Naive thymus-derived CD8-positive, alpha-beta T cell (primary cell): ENCODE data around the gene CHMP4A. TPM values are rescaled to one million over a fixed set of nuclear protein-coding genes. Genes with fewer than 3 reads are reported as not detected.
"Not testable (repeated sequence)": the region's sequence is repeated elsewhere in the genome, so short reads cannot be mapped to it uniquely, and the experiment has no call there.

Experiments used
- ATAC-seq, 2 donors: fragments of 150-1000 bp; cut with Tn5 transposase in 1 of 2; sonication (Bioruptor Pico), chemical (Tn5 transposase) in 1 of 2; 1 replicate in 1 of 2; 2 replicates in 1 of 2; pipeline ENCODE4 v1.10.0; 2021; ENCODE audit warnings: mild to moderate bottlenecking in 2 of 2, moderate library complexity in 2 of 2
- POLR2A ChIA-PET: fragments of 350-600 bp; sonication (Branson Sonifier 250); formaldehyde crosslinking; loops from one replicate; lab custom pipeline; 2021; ENCODE audit warnings: antibody characterized with exemption; lab: Charles Lee
- DNase-seq, 10 donors: peaks; one replicate each; pipeline versions ENCODE4 v3.0.0 to v3.0.0-alpha.2; 2020 to 2022
- H3K27ac Mint-ChIP-seq, 10 donors: one replicate each; pipeline ENCODE4 v1.8.0; 2020 to 2022; ENCODE audit warnings: mild to moderate bottlenecking in 10 of 10, mixed read lengths in 10 of 10, moderate library complexity in 4 of 10, inconsistent platforms in 1 of 10
- H3K27me3 Mint-ChIP-seq, 5 donors: one replicate each; pipeline ENCODE4 v1.8.0; 2021 to 2022; ENCODE audit warnings: mixed read lengths in 5 of 5
- H3K36me3 Mint-ChIP-seq, 3 donors: one replicate each; pipeline ENCODE4 v1.8.0; 2020 to 2022; ENCODE audit warnings: mixed read lengths in 3 of 3, mild to moderate bottlenecking in 2 of 3, inconsistent platforms in 1 of 3
- H3K4me1 Mint-ChIP-seq, 4 donors: one replicate each; pipeline ENCODE4 v1.8.0; 2021 to 2022; ENCODE audit warnings: mixed read lengths in 4 of 4
- H3K4me3 Mint-ChIP-seq, 10 donors: one replicate each; pipeline ENCODE4 v1.8.0; 2020 to 2022; ENCODE audit warnings: mild to moderate bottlenecking in 10 of 10, mixed read lengths in 10 of 10, moderate library complexity in 6 of 10, inconsistent platforms in 1 of 10
- H3K9me3 Mint-ChIP-seq, 9 donors: one replicate each; pipeline ENCODE4 v1.8.0; 2020 to 2022; ENCODE audit warnings: mixed read lengths in 9 of 9, mild to moderate bottlenecking in 3 of 9, inconsistent platforms in 1 of 9, moderate library complexity in 1 of 9
- polyA plus RNA-seq, 3 donors: library from polyadenylated mRNA; unstranded; fragments of 300-500 nt; fragmentation: Illumina TruSeq; gene quantifications; one replicate each; pipeline ENCODE4 v1.2.3, GENCODE V29; 2021
- total RNA-seq, 8 experiments: library from RNA in 2 of 8; stranded (reverse) in 2 of 8; gene quantifications; one replicate each; pipeline ENCODE4 v1.2.3 and lab custom pipeline; 2021 to 2026

CHMP4A gene
- total and polyA plus RNA-seq, 5 experiments from 2014 or later: 99.4 to 144 (median 133) TPM

GRCh38 chr14:24232645-24233537 is 19.6 kb upstream of the CHMP4A start, which contains the start of gene GMPR2:
TSS of gene GMPR2 (plus strand) at chr14:24232929. CDS start at chr14:24233254, 325 bp downstream.
- POLR2A ChIA-PET: interaction anchor here (1.1 to 5.4 kb wide), 7 partner anchors 9 to 97 kb away, joined by 3 to 53 read pairs (median 6); partner anchors contain the start of genes CHMP4A, MDP1, PSME1 and RABGGTA

GRCh38 chr14:24232121-24232644 is 18.9 kb upstream of the CHMP4A start, which contains the start of gene NEDD8:
TSS of gene NEDD8 (minus strand) at chr14:24232367. CDS start at chr14:24232267, 100 bp downstream.
- ATAC-seq: peak; percentile 87 to 89
- Mint-ChIP-seq H3K36me3 (peaks cover 11 to 40% (median 13%) of the 10 kb centered on the region in 3 donors), H3K4me1 (peaks cover 16 to 64% (median 57%) of the 10 kb centered on the region in 4 donors)

More at GRCh38 chr14:24232645-24233537, 19.6 kb upstream of the CHMP4A start, which contains the start of gene GMPR2:
- H3K9me3 Mint-ChIP-seq: no peaks in the 10 kb centered on the region
- DNase-seq (peak in 3 of 10 donors; percentile 23 to 34 (median 24)), ATAC-seq (peak; percentile 15 to 41)
- H3K27ac Mint-ChIP-seq: peak within 1 kb of the TSS; percentile 91 to 99 (median 95)
- peaks cover 19 to 67% (median 59%) of the 10 kb centered on the region in 4 donors for H3K4me1 Mint-ChIP-seq
- H3K27me3 Mint-ChIP-seq: no peaks in the 10 kb centered on the region
- peak within 1 kb of the TSS; percentile 87 to 100 (median 98) for H3K4me3 Mint-ChIP-seq
- peaks cover 10 to 40% (median 13%) of the 10 kb centered on the region in 3 donors for H3K36me3 Mint-ChIP-seq

GRCh38 chr14:24231263-24232120 is 18.2 kb upstream of the CHMP4A start:
- Mint-ChIP-seq H3K4me1 (peaks cover 15 to 66% (median 58%) of the 10 kb centered on the region in 4 donors), H3K9me3 (no peaks in the 10 kb centered on the region), H3K27me3 (no peaks in the 10 kb centered on the region), H3K4me3 (peak overlapping the region; percentile 87 to 100 (median 98)), H3K36me3 (peaks cover 4 to 37% (median 10%) of the 10 kb centered on the region in 3 donors), H3K27ac (peak overlapping the region; percentile 91 to 99 (median 95))
- no peak for DNase-seq
- peak; percentile 14 to 32 for ATAC-seq
- POLR2A ChIA-PET: interaction anchor here (1.3 to 5.4 kb wide), 6 partner anchors 8 to 96 kb away, joined by 3 to 53 read pairs (median 8); partner anchors contain the start of genes CHMP4A, MDP1, PSME1 and TINF2

More at GRCh38 chr14:24232121-24232644, 18.9 kb upstream of the CHMP4A start, which contains the start of gene NEDD8:
- H3K9me3 Mint-ChIP-seq: no peaks in the 10 kb centered on the region
- peak; percentile 68 to 94 (median 84) for DNase-seq
- peak within 1 kb of the TSS; percentile 87 to 100 (median 98) for H3K4me3 Mint-ChIP-seq
- H3K27ac Mint-ChIP-seq: peak within 1 kb of the TSS; percentile 91 to 99 (median 95)
- POLR2A ChIA-PET: interaction anchor here (1.2 to 5.4 kb wide), 6 partner anchors 10 to 96 kb away, joined by 4 to 53 read pairs (median 6); partner anchors contain the start of genes CHMP4A, MDP1, PSME1 and RABGGTA
- H3K27me3 Mint-ChIP-seq: no peaks in the 10 kb centered on the region

GRCh38 chr14:24228902-24229301 is 15.6 kb upstream of the CHMP4A start:
- H3K27ac Mint-ChIP-seq: peak overlapping the region in 5 of 10 donors; percentile 21 to 49 (median 35)
- DNase-seq (no peak), ATAC-seq (no peak)
- POLR2A ChIA-PET: interaction anchor here (0.7 to 1.0 kb wide), 2 partner anchors 13 to 208 kb away, joined by 5 read pairs; partner anchors contain the start of gene MDP1
- H3K27me3 Mint-ChIP-seq: no peaks in the 10 kb centered on the region
- peaks cover 0 to 32% (median 4%) of the 10 kb centered on the region in 3 donors for H3K36me3 Mint-ChIP-seq
- no peaks in the 10 kb centered on the region for H3K9me3 Mint-ChIP-seq
- no peak overlapping the region for H3K4me3 Mint-ChIP-seq
- peaks cover 7 to 60% (median 47%) of the 10 kb centered on the region in 4 donors for H3K4me1 Mint-ChIP-seq

- POLR2A ChIA-PET: no interaction called here
- peaks cover 0 to 32% (median 4%) of the 10 kb centered on the region in 3 donors for H3K36me3 Mint-ChIP-seq
- ATAC-seq: no peak
- H3K27me3 Mint-ChIP-seq: no peaks in the 10 kb centered on the region
- no peaks in the 10 kb centered on the region for H3K9me3 Mint-ChIP-seq
- DNase-seq: no peak
- no peak overlapping the region for H3K4me3 Mint-ChIP-seq
- H3K27ac Mint-ChIP-seq: peak overlapping the region in 1 of 10 donors; percentile 57
- H3K4me1 Mint-ChIP-seq: peaks cover 3 to 47% (median 36%) of the 10 kb centered on the region in 4 donors
These were observed 13.2 kb upstream of the CHMP4A start for GRCh38 chr14:24226473-24226872.

- Mint-ChIP-seq H3K4me1 (peaks cover 4 to 38% (median 29%) of the 10 kb centered on the region in 4 donors), H3K27me3 (no peaks in the 10 kb centered on the region), H3K4me3 (peak overlapping the region in 1 of 10 donors; percentile 3), H3K9me3 (no peaks in the 10 kb centered on the region), H3K36me3 (peaks cover 0 to 32% (median 4%) of the 10 kb centered on the region in 3 donors), H3K27ac (peak overlapping the region in 5 of 10 donors; percentile 15 to 87 (median 43))
- POLR2A ChIA-PET: no interaction called here
- DNase-seq (no peak), ATAC-seq (no peak)
These were observed 11.4 kb upstream of the CHMP4A start for GRCh38 chr14:24224618-24225071.

GRCh38 chr14:24222987-24223386 is 9.7 kb upstream of the CHMP4A start:
- peaks cover 7 to 32% (median 24%) of the 10 kb centered on the region in 4 donors for H3K4me1 Mint-ChIP-seq
- not testable (repeated sequence) for H3K4me3 Mint-ChIP-seq, H3K27me3 Mint-ChIP-seq, H3K27ac Mint-ChIP-seq, ATAC-seq, H3K9me3 Mint-ChIP-seq, DNase-seq
- POLR2A ChIA-PET: interaction anchor here (0.6 to 1.0 kb wide), 3 partner anchors 15 to 82 kb away, joined by 3 to 4 read pairs (median 3); partner anchors contain the start of gene EMC9
- peaks cover 0 to 26% (median 4%) of the 10 kb centered on the region in 3 donors for H3K36me3 Mint-ChIP-seq

- Mint-ChIP-seq H3K4me1 (peaks cover 13 to 28% (median 23%) of the 10 kb centered on the region in 4 donors), H3K27ac (peak overlapping the region in 2 of 10 donors; percentile 4 to 22), H3K36me3 (peaks cover 0 to 12% (median 0%) of the 10 kb centered on the region in 3 donors), H3K27me3 (no peaks in the 10 kb centered on the region), H3K4me3 (no peak overlapping the region), H3K9me3 (no peaks in the 10 kb centered on the region)
- DNase-seq (no peak), ATAC-seq (no peak)
- POLR2A ChIA-PET: interaction anchor here (1.3 to 1.7 kb wide), 4 partner anchors 11 to 51 kb away, joined by 5 to 10 read pairs (median 6); partner anchors contain the start of genes IPO4, RABGGTA and TM9SF1
These were observed 6.2 kb upstream of the CHMP4A start for GRCh38 chr14:24219521-24219920.

GRCh38 chr14:24219080-24219479 is 5.8 kb upstream of the CHMP4A start:
- peaks cover 16 to 30% (median 25%) of the 10 kb centered on the region in 4 donors for H3K4me1 Mint-ChIP-seq
- peaks cover 0 to 15% (median 0%) of the 10 kb centered on the region in 3 donors for H3K36me3 Mint-ChIP-seq
- POLR2A ChIA-PET: interaction anchor here (1.4 to 1.7 kb wide), 3 partner anchors 12 to 30 kb away, joined by 5 to 10 read pairs (median 7); partner anchors contain the start of genes IPO4 and TM9SF1
- DNase-seq (no peak), ATAC-seq (no peak)
- peak overlapping the region in 1 of 10 donors; percentile 4 for H3K27ac Mint-ChIP-seq
- no peaks in the 10 kb centered on the region for H3K27me3 Mint-ChIP-seq
- no peak overlapping the region for H3K4me3 Mint-ChIP-seq
- H3K9me3 Mint-ChIP-seq: no peaks in the 10 kb centered on the region

GRCh38 chr14:24216876-24217275 is 3.6 kb upstream of the CHMP4A start:
- DNase-seq, H3K27me3 Mint-ChIP-seq, H3K4me3 Mint-ChIP-seq, H3K9me3 Mint-ChIP-seq, ATAC-seq: not testable (repeated sequence)
- H3K4me1 Mint-ChIP-seq: peaks cover 23 to 45% (median 43%) of the 10 kb centered on the region in 4 donors
- POLR2A ChIA-PET: interaction anchor here (2.4 to 5.1 kb wide), 4 partner anchors 25 to 103 kb away, joined by 14 to 73 read pairs (median 33); partner anchors contain the start of genes DCAF11, IPO4, IRF9 and NRL
- peaks cover 0 to 18% (median 0%) of the 10 kb centered on the region in 3 donors for H3K36me3 Mint-ChIP-seq
- H3K27ac Mint-ChIP-seq: peak overlapping the region in 5 of 10 donors; percentile 28 to 99 (median 71)
